ENCODE data around the gene PTPRN2.
"Not testable (repeated sequence)": the region's sequence is repeated elsewhere in the genome, so short reads cannot be mapped to it uniquely, and the experiment has no call there.

The PTPRN2 gene

GRCh38 chr7:157601530-157601929 is 986.1 kb downstream of the PTPRN2 start:
- no peak for DNase-seq (ENCODE audit: low read depth)

- no peak for DNase-seq (ENCODE audit: low read depth)
Observed at GRCh38 chr7:157599491-157599890, 988.1 kb downstream of the PTPRN2 start.

GRCh38 chr7:157597562-157597961 is 990.1 kb downstream of the PTPRN2 start:
- no peak for DNase-seq (ENCODE audit: low read depth)

GRCh38 chr7:157596881-157597280 is 990.7 kb downstream of the PTPRN2 start:
- no peak for DNase-seq (ENCODE audit: low read depth)

- no peak for DNase-seq (ENCODE audit: low read depth)
Observed at GRCh38 chr7:157596471-157596870, 991.2 kb downstream of the PTPRN2 start.

GRCh38 chr7:157596026-157596425 is 991.6 kb downstream of the PTPRN2 start:
- no peak for DNase-seq (ENCODE audit: low read depth)

GRCh38 chr7:157595086-157595855 is 992.4 kb downstream of the PTPRN2 start:
- no peak for DNase-seq (ENCODE audit: low read depth)

GRCh38 chr7:157594306-157594705 is 993.3 kb downstream of the PTPRN2 start:
- no peak for DNase-seq (ENCODE audit: low read depth)

- DNase-seq (ENCODE audit: low read depth), result no peak
Observed at GRCh38 chr7:157593541-157593940, 994.1 kb downstream of the PTPRN2 start.

GRCh38 chr7:157592636-157593320 is 994.8 kb downstream of the PTPRN2 start:
- not testable (repeated sequence) for DNase-seq (ENCODE audit: low read depth)

- no peak for DNase-seq (ENCODE audit: low read depth)
Observed at GRCh38 chr7:157590526-157590925, 997.1 kb downstream of the PTPRN2 start.

GRCh38 chr7:157589680-157590079 is 997.9 kb downstream of the PTPRN2 start:
- DNase-seq (ENCODE audit: low read depth), result no peak

GRCh38 chr7:157587805-157588560 is 999.6 kb downstream of the PTPRN2 start:
- no peak for DNase-seq (ENCODE audit: low read depth)

- no peak for DNase-seq (ENCODE audit: low read depth)
Observed at GRCh38 chr7:157587051-157587804, 1000.4 kb downstream of the PTPRN2 start.

- DNase-seq (ENCODE audit: low read depth), result no peak
Observed at GRCh38 chr7:157586426-157586955, 1001.1 kb downstream of the PTPRN2 start.

GRCh38 chr7:157585113-157585861 is 1002.3 kb downstream of the PTPRN2 start:
- DNase-seq (ENCODE audit: low read depth), result no peak

- DNase-seq (ENCODE audit: low read depth), result no peak
Observed at GRCh38 chr7:157584420-157584819, 1003.2 kb downstream of the PTPRN2 start.

GRCh38 chr7:157581740-157582139 is 1005.9 kb downstream of the PTPRN2 start:
- DNase-seq (ENCODE audit: low read depth), result no peak

GRCh38 chr7:157580324-157580723 is 1007.3 kb downstream of the PTPRN2 start:
- DNase-seq (ENCODE audit: low read depth), result no peak

GRCh38 chr7:157579425-157579824 is 1008.2 kb downstream of the PTPRN2 start:
- no peak for DNase-seq (ENCODE audit: low read depth)

GRCh38 chr7:157577796-157578339 is 1009.8 kb downstream of the PTPRN2 start:
- DNase-seq (ENCODE audit: low read depth), result no peak
